Amygdala (tissue), 56 donors: ENCODE measurements around the gene MZF1.
"Not testable (repeated sequence)": the region's sequence is repeated elsewhere in the genome, so short reads cannot be mapped to it uniquely, and the experiment has no call there.

Source experiments
- DNase-seq, 56 donors: peaks; one replicate each; lab custom pipeline; 2025; lab: John Stamatoyannopoulos, UW

MZF1 gene

GRCh38 chr19:58544591-58545285 is 28.4 kb downstream of the MZF1 start:
- no peak for DNase-seq

- DNase-seq, result no peak
Measured at GRCh38 chr19:58543826-58544590, 29.1 kb downstream of the MZF1 start, which contains the start of gene TRIM28. TSS of gene TRIM28 (plus strand) at chr19:58544064. CDS start at chr19:58544758, 694 bp downstream.

GRCh38 chr19:58542641-58543372 is 30.3 kb downstream of the MZF1 start:
- DNase-seq, result not testable (repeated sequence)

GRCh38 chr19:58539169-58539559 is 34.0 kb downstream of the MZF1 start:
- not testable (repeated sequence) for DNase-seq

- DNase-seq, result no peak
Measured at GRCh38 chr19:58538257-58539168, 34.6 kb downstream of the MZF1 start.

- no peak for DNase-seq
Measured at GRCh38 chr19:58536852-58537798, 36.0 kb downstream of the MZF1 start.

GRCh38 chr19:58535857-58536256 is 37.3 kb downstream of the MZF1 start:
- no peak for DNase-seq

GRCh38 chr19:58531034-58531840 is 41.9 kb downstream of the MZF1 start:
- no peak for DNase-seq

- DNase-seq, result no peak
Measured at GRCh38 chr19:58529405-58529804, 43.7 kb downstream of the MZF1 start.

GRCh38 chr19:58522709-58523108 is 50.4 kb downstream of the MZF1 start:
- no peak for DNase-seq

- DNase-seq, result no peak
Measured at GRCh38 chr19:58521651-58522050, 51.5 kb downstream of the MZF1 start.

- no peak for DNase-seq
Measured at GRCh38 chr19:58520257-58520599, 52.9 kb downstream of the MZF1 start.

- peak; percentile 58 to 96 (median 90) for DNase-seq
Measured at GRCh38 chr19:58519355-58520256, 53.5 kb downstream of the MZF1 start, which contains the start of gene ZBTB45. TSS of gene ZBTB45 (minus strand) at chr19:58519810. CDS start at chr19:58517673, 2,137 bp downstream.

- DNase-seq, result peak in 38 of 56 donors; percentile 11 to 69 (median 46)
Measured at GRCh38 chr19:58519087-58519354, 54.1 kb downstream of the MZF1 start.

GRCh38 chr19:58518256-58519086 is 54.7 kb downstream of the MZF1 start:
- DNase-seq, result no peak
